ENCODE data around the gene TTF1. TPM values are rescaled to one million over a fixed set of nuclear protein-coding genes. Genes with fewer than 3 reads are reported as not detected.
"Not testable (repeated sequence)": the region's sequence is repeated elsewhere in the genome, so short reads cannot be mapped to it uniquely, and the experiment has no call there.

TTF1 gene
- total RNA-seq, 1 experiment from 2014 or later, result 9.7 TPM

GRCh38 chr9:132387133-132387532 lies 19.5 kb downstream of the TTF1 start:
- H3K36me3 Mint-ChIP-seq (ENCODE audit: insufficient read depth, unreplicated experiment), result peaks cover 12% of the 10 kb centered on the region
- intact Hi-C loops (cut with micrococcal nuclease; ENCODE audit: unreplicated experiment), result no loop called here
- no peaks in the 10 kb centered on the region for H3K9me3 Mint-ChIP-seq (ENCODE audit: low read depth, unreplicated experiment)
- H3K4me3 Mint-ChIP-seq (ENCODE audit: low read depth, unreplicated experiment), result no peak overlapping the region
- H3K27me3 Mint-ChIP-seq (ENCODE audit: unreplicated experiment), result no peaks in the 10 kb centered on the region
- no peak for DNase-seq
- no peaks in the 10 kb centered on the region for H3K4me1 Mint-ChIP-seq (ENCODE audit: low read depth, unreplicated experiment)
- TF ChIP-seq CTCF (IDR thresholded peaks at IDR 0.05; ENCODE audit: unreplicated experiment), result no peak
- no TSS peak for BruUV-seq (replicated peaks)
- H3K27ac Mint-ChIP-seq (ENCODE audit: unreplicated experiment), result no peak overlapping the region
- CTCF ChIA-PET, result no interaction called here

- H3K4me3 Mint-ChIP-seq (ENCODE audit: low read depth, unreplicated experiment), result no peak overlapping the region
- H3K27me3 Mint-ChIP-seq (ENCODE audit: unreplicated experiment), result no peaks in the 10 kb centered on the region
- no peaks in the 10 kb centered on the region for H3K4me1 Mint-ChIP-seq (ENCODE audit: low read depth, unreplicated experiment)
- BruUV-seq (replicated peaks), result no TSS peak
- no peak overlapping the region for H3K27ac Mint-ChIP-seq (ENCODE audit: unreplicated experiment)
- intact Hi-C loops (cut with micrococcal nuclease; ENCODE audit: unreplicated experiment), result no loop called here
- H3K36me3 Mint-ChIP-seq (ENCODE audit: insufficient read depth, unreplicated experiment), result peaks cover 12% of the 10 kb centered on the region
- CTCF ChIA-PET, result no interaction called here
- no peak for DNase-seq
- H3K9me3 Mint-ChIP-seq (ENCODE audit: low read depth, unreplicated experiment), result no peaks in the 10 kb centered on the region
- no peak for TF ChIP-seq CTCF (IDR thresholded peaks at IDR 0.05; ENCODE audit: unreplicated experiment)
These were observed 22.3 kb downstream of the TTF1 start for GRCh38 chr9:132384376-132384775.

GRCh38 chr9:132383462-132383883 lies 23.2 kb downstream of the TTF1 start:
- TF ChIP-seq CTCF (IDR thresholded peaks at IDR 0.05; ENCODE audit: unreplicated experiment), result no peak
- Mint-ChIP-seq H3K36me3 (ENCODE audit: insufficient read depth, unreplicated experiment) (peaks cover 12% of the 10 kb centered on the region), H3K9me3 (ENCODE audit: low read depth, unreplicated experiment) (no peaks in the 10 kb centered on the region), H3K4me3 (ENCODE audit: low read depth, unreplicated experiment) (no peak overlapping the region), H3K27me3 (ENCODE audit: unreplicated experiment) (no peaks in the 10 kb centered on the region), H3K4me1 (ENCODE audit: low read depth, unreplicated experiment) (no peaks in the 10 kb centered on the region), H3K27ac (ENCODE audit: unreplicated experiment) (no peak overlapping the region)
- BruUV-seq (replicated peaks), result no TSS peak
- CTCF ChIA-PET, result no interaction called here
- DNase-seq, result no peak
- intact Hi-C loops (cut with micrococcal nuclease; ENCODE audit: unreplicated experiment), result no loop called here

- Mint-ChIP-seq H3K27ac (ENCODE audit: unreplicated experiment) (no peak overlapping the region), H3K36me3 (ENCODE audit: insufficient read depth, unreplicated experiment) (peaks cover 5% of the 10 kb centered on the region), H3K27me3 (ENCODE audit: unreplicated experiment) (no peaks in the 10 kb centered on the region), H3K9me3 (ENCODE audit: low read depth, unreplicated experiment) (no peaks in the 10 kb centered on the region), H3K4me3 (ENCODE audit: low read depth, unreplicated experiment) (no peak overlapping the region), H3K4me1 (ENCODE audit: low read depth, unreplicated experiment) (no peaks in the 10 kb centered on the region)
- intact Hi-C loops (cut with micrococcal nuclease; ENCODE audit: unreplicated experiment), result no loop called here
- BruUV-seq (replicated peaks), result no TSS peak
- CTCF ChIA-PET, result no interaction called here
- no peak for TF ChIP-seq CTCF (IDR thresholded peaks at IDR 0.05; ENCODE audit: unreplicated experiment)
- DNase-seq, result no peak
These were observed 24.6 kb downstream of the TTF1 start for GRCh38 chr9:132381966-132382541.

- H3K27me3 Mint-ChIP-seq (ENCODE audit: unreplicated experiment); H3K27ac Mint-ChIP-seq (ENCODE audit: unreplicated experiment); BruUV-seq (replicated peaks); H3K36me3 Mint-ChIP-seq (ENCODE audit: insufficient read depth, unreplicated experiment); H3K9me3 Mint-ChIP-seq (ENCODE audit: low read depth, unreplicated experiment); H3K4me3 Mint-ChIP-seq (ENCODE audit: low read depth, unreplicated experiment); CTCF ChIA-PET; DNase-seq; intact Hi-C loops (cut with micrococcal nuclease; ENCODE audit: unreplicated experiment); H3K4me1 Mint-ChIP-seq (ENCODE audit: low read depth, unreplicated experiment): not testable (repeated sequence)
These were observed 28.2 kb downstream of the TTF1 start for GRCh38 chr9:132378416-132378815.

GRCh38 chr9:132377769-132378168 lies 28.9 kb downstream of the TTF1 start:
- H3K9me3 Mint-ChIP-seq (ENCODE audit: low read depth, unreplicated experiment); H3K27me3 Mint-ChIP-seq (ENCODE audit: unreplicated experiment); CTCF ChIA-PET; DNase-seq; H3K4me1 Mint-ChIP-seq (ENCODE audit: low read depth, unreplicated experiment); H3K4me3 Mint-ChIP-seq (ENCODE audit: low read depth, unreplicated experiment); intact Hi-C loops (cut with micrococcal nuclease; ENCODE audit: unreplicated experiment); BruUV-seq (replicated peaks); H3K36me3 Mint-ChIP-seq (ENCODE audit: insufficient read depth, unreplicated experiment); H3K27ac Mint-ChIP-seq (ENCODE audit: unreplicated experiment): not testable (repeated sequence)
